A549 (cell line): ENCODE data around the gene APOBEC3C. TPM values are rescaled to one million over a fixed set of nuclear protein-coding genes. Genes with fewer than 3 reads are reported as not detected.

ENCODE experiments used
- ATAC-seq, 2 experiments: fragments of 200-7000 bp in 1 of 2; fragments of >200 bp in 1 of 2; cut with Nextera tagmentation in 1 of 2; cut with Tn5 transposase in 1 of 2; 3 replicates each; pipeline versions ENCODE4 v1.8.0 to v1.9.1; 2018 to 2020; ENCODE audit warnings: mild to moderate bottlenecking in 1 of 2, moderate library complexity in 1 of 2
- CTCF ChIA-PET: fragments of 300-600 bp; sonication (Branson Sonifier 250); formaldehyde crosslinking; extraction: SDS; loops from one replicate; lab custom pipeline; 2021; ENCODE audit warnings: antibody characterized with exemption, inconsistent platforms; lab: Yijun Ruan, JAX
- POLR2A ChIA-PET: fragments of 350-600 bp; formaldehyde crosslinking; extraction: SDS; loops from one replicate; lab custom pipeline; 2021; ENCODE audit warnings: antibody characterized with exemption, inconsistent platforms; lab: Yijun Ruan, JAX
- DNase-seq, 2 experiments: peaks; one replicate each; pipeline versions ENCODE4 v3.0.0 to v3.0.0-alpha.2; 2011 to 2016; ENCODE audit warnings: low read depth in 1 of 2, low spot score in 1 of 2
- FAIRE-seq: peaks from 2 replicates; lab custom pipeline; 2011; peaks lifted over from hg19 to GRCh38; lab: Jason Lieb, UNC
- H3K27ac ChIP-seq, 2 experiments: fragments of >200 bp; sonication (Bioruptor Twin); formaldehyde crosslinking; 3 replicates each; pipeline ENCODE4 v1.5.1; 2016 to 2017
- H3K4me1 ChIP-seq: fragments of >200 bp; sonication (Bioruptor Twin); formaldehyde crosslinking; 3 replicates; pipeline ENCODE4 v1.6.1; 2016
- H3K4me2 ChIP-seq: fragments of >200 bp; sonication (Bioruptor Twin); formaldehyde crosslinking; 3 replicates; pipeline ENCODE4 v1.6.1; 2016
- H3K4me3 ChIP-seq: fragments of >200 bp; sonication (Bioruptor Twin); formaldehyde crosslinking; 3 replicates; pipeline ENCODE4 v1.5.1; 2016
- H3K9me3 ChIP-seq: fragments of >200 bp; sonication (Bioruptor Twin); formaldehyde crosslinking; 3 replicates; pipeline ENCODE4 v1.6.1; 2016
- BCL3 ChIP-seq: fragments of >200 bp; sonication (Bioruptor Twin); formaldehyde crosslinking; IDR thresholded peaks from 3 replicates; pipeline ENCODE4 v1.6.1; 2016
- BHLHE40 ChIP-seq: IDR thresholded peaks from 2 replicates; pipeline ENCODE4 v1.6.1; 2012; ENCODE audit warnings: low read depth, low read length, inconsistent platforms
- CBX8 ChIP-seq: fragments of 200-600 bp; sonication (generic); IDR thresholded peaks from 2 replicates; pipeline ENCODE4 v1.6.1; 2016
- CEBPB ChIP-seq, 2 experiments: fragments of >200 bp in 1 of 2; sonication (Bioruptor Twin) in 1 of 2; formaldehyde crosslinking in 1 of 2; IDR thresholded peaks; 2 replicates each; pipeline ENCODE4 v1.6.1; 2012 to 2016
- CHD2 ChIP-seq: fragments of 150-350 bp; IDR thresholded peaks from 2 replicates; pipeline ENCODE4 v1.6.1; 2014; ENCODE audit warnings: low read length; ENCODE audit not compliant: partially characterized antibody
- E2F6 ChIP-seq: IDR thresholded peaks from 2 replicates; pipeline ENCODE4 v1.6.1; 2012; ENCODE audit warnings: low read depth, borderline replicate concordance
- EP300 ChIP-seq, 2 experiments: fragments of >200 bp; sonication (Bioruptor Twin); formaldehyde crosslinking; IDR thresholded peaks; 2 replicates in 1 of 2; 3 replicates in 1 of 2; pipeline ENCODE4 v1.6.1; 2016 to 2017
- FOXS1 ChIP-seq: fragments of 250-450 bp; sonication (Bioruptor Pico); IDR thresholded peaks from 2 replicates; pipeline ENCODE4 v1.5.0; 2020; ENCODE audit warnings: mild to moderate bottlenecking, moderate library complexity
- HDAC2 ChIP-seq: fragments of 200-600 bp; sonication (generic); IDR thresholded peaks from 2 replicates; pipeline ENCODE4 v1.6.1; 2016
- HES2 ChIP-seq: fragments of >200 bp; sonication (Bioruptor Twin); formaldehyde crosslinking; IDR thresholded peaks from 2 replicates; pipeline ENCODE4 v1.6.1; 2016
- HEYL ChIP-seq: fragments of 250-450 bp; sonication (Bioruptor Pico); IDR thresholded peaks from 2 replicates; pipeline ENCODE4 v1.8.0; 2021; ENCODE audit warnings: mild to moderate bottlenecking, moderate library complexity
- HOXA7 ChIP-seq: fragments of 250-450 bp; sonication (Bioruptor Pico); IDR thresholded peaks from 2 replicates; pipeline ENCODE4 v1.5.0; 2020; ENCODE audit warnings: mild to moderate bottlenecking, moderate library complexity
- HOXB5 ChIP-seq: fragments of 250-450 bp; sonication (Bioruptor Pico); IDR thresholded peaks from 2 replicates; pipeline ENCODE4 v1.5.0; 2020; ENCODE audit warnings: mild to moderate bottlenecking, moderate library complexity
- KDM1A ChIP-seq: fragments of 200-600 bp; sonication (generic); IDR thresholded peaks from 2 replicates; pipeline ENCODE4 v1.6.1; 2016; ENCODE audit warnings: low read depth, mild to moderate bottlenecking
- MAFK ChIP-seq: fragments of 450-650 bp; IDR thresholded peaks from 2 replicates; pipeline ENCODE4 v1.6.1; 2014; ENCODE audit not compliant: partially characterized antibody
- NPAS2 ChIP-seq: fragments of 250-450 bp; sonication (Bioruptor Pico); IDR thresholded peaks from 2 replicates; pipeline ENCODE4 v1.8.0; 2022; ENCODE audit warnings: mild to moderate bottlenecking, moderate library complexity, borderline replicate concordance
- NR3C1 ChIP-seq: fragments of >200 bp; sonication (Bioruptor Twin); formaldehyde crosslinking; IDR thresholded peaks from 3 replicates; pipeline ENCODE4 v1.6.1; 2017
- POLR2AphosphoS2 ChIP-seq: conservative IDR thresholded peaks from 2 replicates; pipeline ENCODE4 v1.6.1; 2012; ENCODE audit warnings: low read length, improper control_type of control experiment, inconsistent platforms
- RCOR1 ChIP-seq: fragments of 150-350 bp; IDR thresholded peaks from 2 replicates; pipeline ENCODE4 v1.6.1; 2014; ENCODE audit warnings: antibody characterized with exemption, low read length, low read depth
- RNF2 ChIP-seq: fragments of 200-600 bp; sonication (generic); IDR thresholded peaks from 2 replicates; pipeline ENCODE4 v1.6.1; 2016; ENCODE audit warnings: low read depth, mild to moderate bottlenecking, antibody characterized with exemption, moderate library complexity, borderline replicate concordance
- SREBF2 ChIP-seq: fragments of 450-650 bp; IDR thresholded peaks from 2 replicates; pipeline ENCODE4 v1.6.1; 2014; ENCODE audit warnings: mild to moderate bottlenecking, moderate library complexity
- USF2 ChIP-seq: fragments of 450-650 bp; IDR thresholded peaks from 2 replicates; pipeline ENCODE4 v1.6.1; 2014; ENCODE audit warnings: antibody characterized with exemption
- ZC3H11A ChIP-seq: fragments of 450-650 bp; IDR thresholded peaks from 2 replicates; pipeline ENCODE4 v1.6.1; 2014; ENCODE audit warnings: antibody characterized with exemption, mild to moderate bottlenecking
- ZFP36 ChIP-seq: fragments of 450-650 bp; IDR thresholded peaks from 2 replicates; pipeline ENCODE4 v1.6.1; 2014; ENCODE audit warnings: borderline replicate concordance; ENCODE audit not compliant: partially characterized antibody
- ZNF302 ChIP-seq: fragments of 250-450 bp; sonication (Bioruptor Pico); IDR thresholded peaks from 2 replicates; pipeline ENCODE4 v1.9.0; 2021; ENCODE audit warnings: inconsistent platforms, mild to moderate bottlenecking, moderate library complexity
- WGBS: methylation state at CpG from one replicate; pipeline ENCODE4 v1.1.6; 2017; ENCODE audit errors: missing lambda C conversion rate; 5-methylcytosine and 5-hydroxymethylcytosine counted together
- polyA plus RNA-seq, 4 experiments: library from polyadenylated mRNA; depleted of rRNA in 3 of 4; stranded (reverse); fragments of >200 nt; fragmentation: RNase III in 1 of 4; extraction: RNeasy Plus Mini Kit Qiagen cat#74134 plus additional on column Dnase treatment in 1 of 4; gene quantifications; 2 replicates in 3 of 4; 3 replicates in 1 of 4; pipeline ENCODE4 v1.2.3, GENCODE V29; 2011 to 2017

APOBEC3C gene
- polyA plus RNA-seq, 2 of the 4 experiments (the other 2 are of a cell fraction), result 15.1 to 31.7 TPM

- H3K4me3 ChIP-seq, result no peak overlapping the region
- CTCF ChIA-PET, result interaction anchor here (0.6 to 1.6 kb wide), 5 partner anchors 30 to 202 kb away, joined by 3 to 7 read pairs (median 3); no protein-coding TSS in a partner anchor
- no peak overlapping the region for H3K4me2 ChIP-seq
- H3K27ac ChIP-seq, result no peak overlapping the region
- ATAC-seq, result no peak
- POLR2A ChIA-PET, result no interaction called here
- H3K4me1 ChIP-seq, result no peaks in the 10 kb centered on the region
- TF ChIP-seq KDM1A (no peak), HDAC2 (no peak), CEBPB (IDR thresholded peaks at IDR 0.05) (no peak), POLR2AphosphoS2 (no peak), BHLHE40 (no peak), HOXA7 (no peak), RNF2 (no peak), E2F6 (no peak), SREBF2 (no peak), RCOR1 (no peak), ZNF302 (CRISPR knock-in tag) (no peak), FOXS1 (CRISPR knock-in tag) (no peak), HEYL (no peak), MAFK (no peak)
- FAIRE-seq, result no peak
- no peak for DNase-seq
- H3K9me3 ChIP-seq, result no peaks in the 10 kb centered on the region
- 36% methylated on average over 8 of the region's 8 CpGs for WGBS
Measured at GRCh38 chr22:38970551-38970950, 43.5 kb upstream of the APOBEC3C start.

- Histone ChIP-seq H3K9me3 (peaks cover 5% of the 10 kb centered on the region; the same call in 1 of the 3 replicates), H3K27ac (no peak overlapping the region), H3K4me2 (no peak overlapping the region), H3K4me1 (no peaks in the 10 kb centered on the region), H3K4me3 (no peak overlapping the region)
- CTCF ChIA-PET, result interaction anchor here (1.1 to 1.6 kb wide), 3 partner anchors 32 to 202 kb away, joined by 3 to 7 read pairs (median 5); no protein-coding TSS in a partner anchor
- DNase-seq, result no peak
- POLR2A ChIA-PET, result no interaction called here
- TF ChIP-seq CHD2, result no peak
- no peak for TF ChIP-seq NR3C1
- no peak for TF ChIP-seq HDAC2
- no peak for TF ChIP-seq HES2
- no peak for TF ChIP-seq EP300 (IDR thresholded peaks at IDR 0.05)
- no peak for TF ChIP-seq NPAS2 (CRISPR knock-in tag)
- no peak for TF ChIP-seq BHLHE40
- no peak for TF ChIP-seq BCL3
- TF ChIP-seq ZC3H11A, result no peak
- TF ChIP-seq USF2, result no peak
- no peak for TF ChIP-seq ZFP36
- TF ChIP-seq HOXB5 (CRISPR knock-in tag), result no peak
- no peak for ATAC-seq
- no CpG with 5 or more reads among the region's 5 CpGs for WGBS
- FAIRE-seq, result no peak
Measured at GRCh38 chr22:38971202-38971601, 42.9 kb upstream of the APOBEC3C start.

GRCh38 chr22:38971791-38972190 is 42.3 kb upstream of the APOBEC3C start:
- no peak overlapping the region for H3K4me2 ChIP-seq
- WGBS, result 70% methylated on average over 3 of the region's 3 CpGs

More at GRCh38 chr22:38971791-38972190, 42.3 kb upstream of the APOBEC3C start:
- Histone ChIP-seq H3K4me1 (no peaks in the 10 kb centered on the region), H3K27ac (no peak overlapping the region), H3K4me3 (no peak overlapping the region), H3K9me3 (peaks cover 5% of the 10 kb centered on the region; the same call in 1 of the 3 replicates)
- TF ChIP-seq RNF2 (no peak), CBX8 (no peak)
- POLR2A ChIA-PET, result no interaction called here
- FAIRE-seq (no peak), DNase-seq (no peak), ATAC-seq (no peak)
- CTCF ChIA-PET, result interaction anchor here (1.6 to 4.4 kb wide), 2 partner anchors 30 to 31 kb away, joined by 7 to 28 read pairs; no protein-coding TSS in a partner anchor
